Cerebellar nuclear complex (tissue), 1 donor: ENCODE data around the gene KDR.

Experiments used
- DNase-seq, 2 experiments: peaks; one replicate each; lab custom pipeline; 2025; lab: John Stamatoyannopoulos, UW

Gene KDR

GRCh38 chr4:55123791-55124190, 1.6 kb downstream of the KDR start:
- DNase-seq, result no peak

- DNase-seq, result no peak
Observed at GRCh38 chr4:55122235-55122634, 3.2 kb downstream of the KDR start.

GRCh38 chr4:55121246-55121645, 4.1 kb downstream of the KDR start:
- no peak for DNase-seq

- no peak for DNase-seq
Observed at GRCh38 chr4:55118397-55118796, 7.0 kb downstream of the KDR start.

- DNase-seq, result no peak
Observed at GRCh38 chr4:55117511-55117910, 7.9 kb downstream of the KDR start.

- no peak for DNase-seq
Observed at GRCh38 chr4:55116450-55116849, 8.9 kb downstream of the KDR start.

- DNase-seq, result no peak
Observed at GRCh38 chr4:55111601-55112000, 13.8 kb downstream of the KDR start.

GRCh38 chr4:55110131-55110530, 15.3 kb downstream of the KDR start:
- DNase-seq, result no peak

GRCh38 chr4:55107054-55107453, 18.3 kb downstream of the KDR start:
- DNase-seq, result no peak

GRCh38 chr4:55103224-55103623, 22.2 kb downstream of the KDR start:
- no peak for DNase-seq

- no peak for DNase-seq
Observed at GRCh38 chr4:55099816-55100215, 25.6 kb downstream of the KDR start.

GRCh38 chr4:55098456-55099204, 26.8 kb downstream of the KDR start:
- DNase-seq, result no peak

GRCh38 chr4:55096619-55097018, 28.8 kb downstream of the KDR start:
- no peak for DNase-seq

GRCh38 chr4:55096045-55096444, 29.4 kb downstream of the KDR start:
- DNase-seq, result no peak

- no peak for DNase-seq
Observed at GRCh38 chr4:55092504-55092903, 32.9 kb downstream of the KDR start.

GRCh38 chr4:55089916-55090315, 35.5 kb downstream of the KDR start:
- no peak for DNase-seq

GRCh38 chr4:55087913-55088260, 37.5 kb downstream of the KDR start:
- no peak for DNase-seq

GRCh38 chr4:55087009-55087912, 38.1 kb downstream of the KDR start:
- DNase-seq, result no peak

GRCh38 chr4:55086578-55086977, 38.8 kb downstream of the KDR start:
- DNase-seq, result no peak

- DNase-seq, result no peak
Observed at GRCh38 chr4:55083735-55084134, 41.7 kb downstream of the KDR start.

GRCh38 chr4:55082756-55083155, 42.6 kb downstream of the KDR start:
- no peak for DNase-seq

- DNase-seq, result no peak
Observed at GRCh38 chr4:55080174-55080865, 45.1 kb downstream of the KDR start.
